ENCODE data around the gene YWHAG. TPM values are rescaled to one million over a fixed set of nuclear protein-coding genes. Genes with fewer than 3 reads are reported as not detected.

Gene YWHAG
- total and polyA plus RNA-seq, 2 of the 13 experiments (the other 11 are each of a cell fraction or from before 2014, with no cell fraction given), result 36.9 to 67.5 TPM

DNA sequence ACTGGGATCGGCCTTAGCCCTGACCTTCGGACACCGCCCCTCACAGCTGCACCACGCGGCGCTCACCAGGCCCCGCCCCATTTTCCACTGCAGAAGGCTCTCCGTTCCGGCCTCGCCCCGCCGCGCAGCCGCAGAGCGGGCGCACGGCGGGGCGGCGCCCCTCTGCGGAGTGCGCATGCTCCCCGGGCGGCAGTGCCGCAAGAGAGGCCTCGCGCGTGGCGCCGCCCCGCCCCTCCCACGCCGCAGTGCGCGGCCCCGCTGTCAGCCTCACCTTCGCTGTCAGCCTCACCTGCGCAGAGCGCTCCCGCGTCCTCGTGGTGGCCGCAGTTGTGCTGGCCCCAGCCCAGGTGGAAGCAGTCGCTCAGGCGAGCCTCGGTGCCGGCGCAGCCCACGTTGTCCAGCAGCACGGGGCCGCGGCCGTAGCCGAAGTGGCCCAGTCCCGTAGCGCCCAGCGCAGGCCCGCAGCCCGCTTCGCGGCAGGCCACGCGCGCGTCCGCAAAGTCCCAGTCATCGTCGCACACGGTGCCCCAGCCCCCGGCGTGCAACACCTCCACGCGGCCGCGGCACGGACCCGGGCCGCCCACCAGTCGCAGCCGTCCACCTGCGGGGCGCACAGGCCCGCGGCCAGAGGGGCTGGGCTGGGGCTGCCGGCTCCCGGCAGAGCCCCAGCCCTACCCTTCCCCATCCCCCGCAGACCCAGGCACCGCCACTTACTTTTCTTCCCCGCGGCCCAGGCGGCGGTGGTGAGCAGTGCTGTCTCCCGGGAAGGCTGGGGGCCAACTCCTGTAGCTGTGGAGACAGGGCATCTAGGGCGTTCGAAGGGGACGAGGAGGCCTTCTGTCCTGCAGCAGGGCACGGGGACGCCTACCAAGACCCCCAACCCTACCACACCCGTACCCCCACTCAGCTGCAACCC is 34.6 kb upstream of the YWHAG start (continued):
- TF ChIP-seq DRAP1 (CRISPR knock-in tag; IDR thresholded peaks at IDR 0.05), result peak; percentile 45
- TF ChIP-seq HOXA5 (CRISPR knock-in tag; IDR thresholded peaks at IDR 0.05), result no peak
- TF ChIP-seq RARG (CRISPR knock-in tag; IDR thresholded peaks at IDR 0.05; ENCODE audit: low read depth), result no peak
- peak; percentile 97 for TF ChIP-seq ARNT2 (CRISPR knock-in tag; IDR thresholded peaks at IDR 0.05; ENCODE audit: low read depth)
- peak; percentile 80 for TF ChIP-seq ZNF160 (CRISPR knock-in tag; IDR thresholded peaks at IDR 0.05)
- TF ChIP-seq ZMYM4 (CRISPR knock-in tag; IDR thresholded peaks at IDR 0.05), result peak; percentile 24; the same call in 1 of the 2 replicates
- no peak for TF ChIP-seq ZNF841 (CRISPR knock-in tag; IDR thresholded peaks at IDR 0.05; ENCODE audit: borderline replicate concordance)
- TF ChIP-seq MLLT10 (CRISPR knock-in tag; IDR thresholded peaks at IDR 0.05), result no peak
- TF ChIP-seq MTF1 (CRISPR knock-in tag; IDR thresholded peaks at IDR 0.05), result no peak; the same call in 1 of the 2 replicates
- no peak for TF ChIP-seq JUND (CRISPR knock-in tag; IDR thresholded peaks at IDR 0.05)
- peak; percentile 80 for TF ChIP-seq GABPB1 (CRISPR knock-in tag; IDR thresholded peaks at IDR 0.05)
- TF ChIP-seq, protein P1, sequence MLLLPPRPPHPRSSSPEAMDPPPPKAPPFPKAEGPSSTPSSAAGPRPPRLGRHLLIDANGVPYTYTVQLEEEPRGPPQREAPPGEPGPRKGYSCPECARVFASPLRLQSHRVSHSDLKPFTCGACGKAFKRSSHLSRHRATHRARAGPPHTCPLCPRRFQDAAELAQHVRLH (CRISPR knock-in tag; IDR thresholded peaks at IDR 0.05; ENCODE audit: borderline replicate concordance, low read depth), result no peak
- no peak for TF ChIP-seq RAD51 (IDR thresholded peaks at IDR 0.05; ENCODE audit: borderline replicate concordance)
- no peak for TF ChIP-seq ZNF496 (CRISPR knock-in tag; IDR thresholded peaks at IDR 0.05; ENCODE audit: insufficient replicate concordance)
- TF ChIP-seq POGZ (CRISPR knock-in tag; IDR thresholded peaks at IDR 0.05), result peak; percentile 33; the same call in 1 of the 2 replicates
- no peak for TF ChIP-seq ZEB1 (IDR thresholded peaks at IDR 0.05; ENCODE audit: insufficient replicate concordance, low read depth)
- TF ChIP-seq ZNF3 (CRISPR knock-in tag; IDR thresholded peaks at IDR 0.05), result no peak
- TF ChIP-seq ZNF567 (CRISPR knock-in tag; IDR thresholded peaks at IDR 0.05; ENCODE audit: borderline replicate concordance), result peak; percentile 98; the same call in 1 of the 2 replicates
- TF ChIP-seq SIX4 (CRISPR knock-in tag; IDR thresholded peaks at IDR 0.05), result peak; percentile 45; the same call in 1 of the 2 replicates
- TF ChIP-seq, protein P2, sequence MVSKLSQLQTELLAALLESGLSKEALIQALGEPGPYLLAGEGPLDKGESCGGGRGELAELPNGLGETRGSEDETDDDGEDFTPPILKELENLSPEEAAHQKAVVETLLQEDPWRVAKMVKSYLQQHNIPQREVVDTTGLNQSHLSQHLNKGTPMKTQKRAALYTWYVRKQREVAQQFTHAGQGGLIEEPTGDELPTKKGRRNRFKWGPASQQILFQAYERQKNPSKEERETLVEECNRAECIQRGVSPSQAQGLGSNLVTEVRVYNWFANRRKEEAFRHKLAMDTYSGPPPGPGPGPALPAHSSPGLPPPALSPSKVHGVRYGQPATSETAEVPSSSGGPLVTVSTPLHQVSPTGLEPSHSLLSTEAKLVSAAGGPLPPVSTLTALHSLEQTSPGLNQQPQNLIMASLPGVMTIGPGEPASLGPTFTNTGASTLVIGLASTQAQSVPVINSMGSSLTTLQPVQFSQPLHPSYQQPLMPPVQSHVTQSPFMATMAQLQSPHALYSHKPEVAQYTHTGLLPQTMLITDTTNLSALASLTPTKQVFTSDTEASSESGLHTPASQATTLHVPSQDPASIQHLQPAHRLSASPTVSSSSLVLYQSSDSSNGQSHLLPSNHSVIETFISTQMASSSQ (IDR thresholded peaks at IDR 0.05; ENCODE audit: low read depth), result no peak
- TF ChIP-seq, protein P2 (CRISPR knock-in tag; IDR thresholded peaks at IDR 0.05; ENCODE audit: borderline replicate concordance), result no peak; the same call in 1 of the 2 replicates
- TF ChIP-seq, protein P3, sequence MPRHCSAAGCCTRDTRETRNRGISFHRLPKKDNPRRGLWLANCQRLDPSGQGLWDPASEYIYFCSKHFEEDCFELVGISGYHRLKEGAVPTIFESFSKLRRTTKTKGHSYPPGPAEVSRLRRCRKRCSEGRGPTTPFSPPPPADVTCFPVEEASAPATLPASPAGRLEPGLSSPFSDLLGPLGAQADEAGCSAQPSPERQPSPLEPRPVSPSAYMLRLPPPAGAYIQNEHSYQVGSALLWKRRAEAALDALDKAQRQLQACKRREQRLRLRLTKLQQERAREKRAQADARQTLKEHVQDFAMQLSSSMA (CRISPR knock-in tag; IDR thresholded peaks at IDR 0.05), result 0 out of 2 replicates have a peak, but pooled peaks have one; percentile 71
- no peak for TF ChIP-seq CHD2 (IDR thresholded peaks at IDR 0.05; ENCODE audit: low read depth, low read length)
